ENCODE measurements around the gene TPGS2.
"Not testable (repeated sequence)": the region's sequence is repeated elsewhere in the genome, so short reads cannot be mapped to it uniquely, and the experiment has no call there.

The TPGS2 gene, protein sequence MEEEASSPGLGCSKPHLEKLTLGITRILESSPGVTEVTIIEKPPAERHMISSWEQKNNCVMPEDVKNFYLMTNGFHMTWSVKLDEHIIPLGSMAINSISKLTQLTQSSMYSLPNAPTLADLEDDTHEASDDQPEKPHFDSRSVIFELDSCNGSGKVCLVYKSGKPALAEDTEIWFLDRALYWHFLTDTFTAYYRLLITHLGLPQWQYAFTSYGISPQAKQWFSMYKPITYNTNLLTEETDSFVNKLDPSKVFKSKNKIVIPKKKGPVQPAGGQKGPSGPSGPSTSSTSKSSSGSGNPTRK

DNA sequence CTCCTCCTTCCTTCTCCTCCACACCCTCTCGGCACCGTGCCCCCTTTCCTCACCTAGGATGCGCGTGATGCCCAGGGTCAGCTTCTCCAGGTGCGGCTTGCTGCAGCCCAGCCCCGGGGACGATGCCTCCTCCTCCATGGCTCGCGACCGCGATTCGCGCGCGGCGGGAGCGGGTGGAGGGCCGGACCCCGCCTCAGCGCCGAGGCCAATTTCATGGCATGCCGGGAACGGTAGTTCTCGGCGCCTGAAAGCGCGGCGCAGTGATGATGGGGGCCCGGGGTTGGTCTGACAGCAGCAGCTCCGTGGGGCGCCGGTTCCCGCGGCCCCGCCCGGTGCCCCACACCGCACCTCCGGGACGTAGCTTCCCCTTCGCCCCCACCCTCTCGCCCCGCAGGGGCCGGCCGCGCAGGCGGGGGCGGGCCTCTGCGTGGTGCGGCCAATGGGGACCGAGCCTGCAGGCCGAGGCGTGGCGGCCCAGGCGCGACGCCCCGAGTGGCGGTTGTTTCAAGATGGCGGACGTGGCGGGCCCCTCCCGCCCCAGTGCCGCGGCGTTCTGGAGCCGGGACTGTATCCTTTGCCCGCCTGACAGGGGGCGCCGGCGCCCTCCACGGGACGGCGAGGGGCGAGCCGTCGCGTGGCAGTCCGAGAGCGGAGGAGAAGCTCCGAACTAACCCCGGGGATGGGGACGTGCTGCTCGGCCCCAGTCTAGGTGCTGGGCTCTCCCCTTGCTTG lies at the start of gene TPGS2, which contains the start of gene KIAA1328:
Gene TPGS2, minus strand, starts transcription at position 373 of the 732 bp plus-strand sequence. Its CDS starts 235 bp downstream, at position 138.
Gene KIAA1328, plus strand, starts transcription at position 498 of the 732 bp plus-strand sequence. Its CDS starts 12 bp downstream, at position 510.
- peak; percentile 99 for DNase-seq (ENCODE audit: low spot score)

- not testable (repeated sequence) for DNase-seq (ENCODE audit: low spot score)
Measured at GRCh38 chr18:36873826-36874225, 45.0 kb upstream of the TPGS2 start.

- no peak for DNase-seq (ENCODE audit: low spot score)
Measured at GRCh38 chr18:36872329-36872728, 43.5 kb upstream of the TPGS2 start.

GRCh38 chr18:36871801-36872200 lies 43.0 kb upstream of the TPGS2 start:
- no peak for DNase-seq (ENCODE audit: low spot score)

- DNase-seq (ENCODE audit: low spot score) = no peak
Measured at GRCh38 chr18:36867056-36867455, 38.3 kb upstream of the TPGS2 start.

DNA sequence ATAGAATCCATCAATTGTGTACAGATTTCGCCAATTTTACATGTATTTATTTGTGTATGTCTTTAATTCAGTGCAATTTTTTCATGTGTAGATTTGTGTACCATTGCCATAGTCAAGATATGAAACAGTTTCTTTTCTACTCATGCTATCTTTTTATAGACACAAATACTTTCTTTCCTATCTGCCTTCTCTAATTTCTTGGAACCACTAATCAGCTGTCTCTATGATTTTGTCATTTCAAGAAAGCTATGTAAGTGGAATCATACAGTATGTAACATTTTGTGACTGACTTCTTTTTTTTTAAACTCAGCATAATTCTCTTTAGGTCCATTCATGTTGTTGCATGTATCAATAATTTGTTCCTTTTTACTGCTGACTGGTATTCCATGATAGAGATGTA lies 33.4 kb upstream of the TPGS2 start:
- DNase-seq (ENCODE audit: low spot score) = no peak

DNA sequence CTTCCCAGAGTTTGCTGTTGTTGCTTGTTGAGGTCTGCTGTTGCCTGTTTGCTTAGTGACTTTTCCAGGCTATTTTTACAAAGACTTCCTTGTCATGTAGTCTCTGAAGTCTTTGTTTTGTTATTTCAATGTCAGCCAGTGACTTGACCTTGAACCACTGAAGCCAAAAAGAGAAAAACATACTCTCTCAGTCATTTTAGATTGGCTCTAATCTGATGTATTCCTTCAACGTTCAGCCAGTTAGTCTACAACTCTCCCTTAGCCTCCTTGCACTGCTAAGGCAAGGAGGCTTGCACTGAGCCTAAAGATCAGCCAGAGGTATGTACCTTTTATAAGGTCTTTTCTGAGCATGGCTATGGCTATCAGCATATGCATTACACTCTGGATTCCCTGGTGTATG lies 28.0 kb upstream of the TPGS2 start:
- DNase-seq (ENCODE audit: low spot score) = no peak

DNA sequence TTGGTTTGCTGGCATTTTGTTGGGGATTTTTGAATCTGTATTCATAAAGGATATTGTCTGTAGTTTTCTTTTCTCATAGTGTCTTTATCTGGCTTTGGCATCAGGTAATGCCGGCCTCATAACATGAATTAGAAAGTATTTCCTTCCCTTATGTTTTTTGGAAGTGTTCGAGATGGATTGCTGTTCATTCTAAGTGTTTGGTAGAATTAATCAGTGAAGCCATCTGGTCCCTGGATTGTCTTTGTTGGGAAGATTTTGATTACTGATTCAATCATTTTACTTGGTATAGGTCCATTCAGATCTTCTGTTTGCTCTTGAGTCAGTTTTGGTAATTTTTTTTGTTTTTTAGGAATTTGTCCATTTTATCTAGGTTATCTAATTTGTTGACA lies 22.4 kb upstream of the TPGS2 start:
- DNase-seq (ENCODE audit: low spot score) = no peak

DNA sequence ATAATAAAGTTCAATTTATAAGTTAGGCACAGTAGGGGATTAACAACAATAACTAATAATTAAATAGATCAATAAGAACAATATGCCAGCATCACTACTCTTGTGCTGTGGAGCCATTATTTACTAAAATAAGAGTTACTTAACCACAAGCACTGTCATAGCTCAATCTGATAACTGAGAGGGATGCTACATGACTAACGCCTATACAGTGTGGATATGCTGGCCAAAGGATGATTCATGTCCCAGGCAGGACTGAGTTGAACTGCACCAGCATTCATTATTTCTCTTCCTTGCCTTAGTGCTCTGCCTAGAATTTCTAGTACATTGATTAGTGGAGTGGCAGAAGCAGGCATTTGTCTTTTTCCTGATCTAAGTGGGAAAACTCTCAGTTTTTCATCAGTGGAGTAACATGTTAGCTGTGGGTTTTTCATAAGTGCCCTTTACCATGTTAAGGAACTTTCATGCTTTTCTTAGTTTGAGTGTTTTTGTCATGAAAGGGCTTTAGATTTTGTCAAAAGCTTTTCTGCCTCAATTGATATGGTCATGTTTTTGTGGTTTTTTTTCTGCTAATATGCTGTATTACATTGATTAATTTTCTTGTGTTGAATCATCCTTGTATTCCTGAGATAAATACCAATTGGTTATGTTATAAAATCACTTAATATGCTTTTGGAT lies 21.9 kb upstream of the TPGS2 start:
- no peak for DNase-seq (ENCODE audit: low spot score)

DNA sequence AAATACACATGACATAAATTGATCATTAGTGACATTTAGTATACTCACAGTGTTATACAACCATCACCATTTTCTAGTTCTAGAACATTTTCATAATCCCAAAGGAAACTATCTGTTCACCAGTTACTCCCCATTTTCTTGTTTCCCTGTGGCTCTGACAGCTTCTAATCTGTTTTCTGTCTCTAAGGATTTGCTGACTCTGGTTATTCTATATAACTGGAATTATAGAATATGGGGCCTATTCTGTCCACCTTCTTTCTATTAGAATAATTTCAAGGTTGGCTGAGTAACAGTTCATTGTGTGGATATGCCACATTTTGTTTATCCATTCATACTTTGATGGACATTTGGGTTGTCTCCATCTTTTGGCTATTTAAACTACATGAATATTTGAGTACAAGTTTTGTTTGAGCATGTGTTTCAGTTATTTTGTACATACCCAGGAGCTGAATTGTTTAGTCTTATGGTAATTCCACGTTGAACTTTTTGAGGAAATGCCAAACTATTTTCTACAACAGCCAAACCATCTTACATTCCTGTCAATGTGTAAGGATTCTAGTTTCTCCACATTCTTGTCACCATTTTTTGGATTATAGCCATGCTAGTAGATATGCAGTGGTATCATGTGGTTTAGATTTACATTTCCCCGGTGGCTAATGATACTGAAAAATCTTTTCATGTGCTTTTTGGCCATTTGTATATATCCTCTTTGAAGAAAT lies 20.6 kb upstream of the TPGS2 start:
- no peak for DNase-seq (ENCODE audit: low spot score)

DNA sequence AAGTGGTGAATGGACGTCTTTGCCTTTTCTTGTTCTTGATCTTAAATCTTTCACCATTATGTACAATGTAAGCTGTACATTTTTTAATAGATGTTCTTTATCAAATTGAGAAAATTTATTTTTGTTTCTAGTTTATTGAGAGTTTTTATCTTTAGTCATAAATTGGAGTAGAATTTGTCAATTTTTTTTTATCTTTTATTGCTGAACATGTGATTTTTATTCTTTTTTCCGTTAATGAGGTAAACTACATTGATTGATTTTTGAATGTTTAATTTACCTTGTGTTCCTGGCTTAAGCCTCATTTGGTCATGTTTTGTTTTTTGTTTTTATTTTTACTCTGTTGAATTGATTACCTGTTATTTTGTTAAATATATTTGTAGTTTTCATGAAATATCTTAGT lies 19.8 kb upstream of the TPGS2 start:
- DNase-seq (ENCODE audit: low spot score) = no peak

DNA sequence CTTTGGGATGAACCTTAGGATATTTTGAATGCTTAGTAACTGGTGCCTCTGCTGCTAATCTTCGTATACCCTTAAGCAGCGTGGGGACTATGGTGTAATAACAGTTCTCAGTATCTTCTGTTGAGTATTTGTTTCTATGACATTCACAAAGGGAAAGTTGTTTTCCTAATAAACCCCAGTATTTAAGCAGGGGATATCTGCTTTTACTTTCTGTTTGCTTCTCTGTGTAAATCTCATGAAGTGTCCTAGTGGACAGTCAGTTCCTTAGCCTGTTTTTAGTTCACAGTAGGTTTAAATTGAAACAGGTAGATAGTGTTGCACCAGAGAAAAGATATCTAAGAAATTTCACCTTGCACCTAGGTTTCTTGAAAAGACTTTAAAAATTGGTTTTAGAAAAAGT lies 15.0 kb upstream of the TPGS2 start:
- DNase-seq (ENCODE audit: low spot score) = no peak

GRCh38 chr18:36843199-36843598 lies 14.4 kb upstream of the TPGS2 start:
- DNase-seq (ENCODE audit: low spot score) = no peak

DNA sequence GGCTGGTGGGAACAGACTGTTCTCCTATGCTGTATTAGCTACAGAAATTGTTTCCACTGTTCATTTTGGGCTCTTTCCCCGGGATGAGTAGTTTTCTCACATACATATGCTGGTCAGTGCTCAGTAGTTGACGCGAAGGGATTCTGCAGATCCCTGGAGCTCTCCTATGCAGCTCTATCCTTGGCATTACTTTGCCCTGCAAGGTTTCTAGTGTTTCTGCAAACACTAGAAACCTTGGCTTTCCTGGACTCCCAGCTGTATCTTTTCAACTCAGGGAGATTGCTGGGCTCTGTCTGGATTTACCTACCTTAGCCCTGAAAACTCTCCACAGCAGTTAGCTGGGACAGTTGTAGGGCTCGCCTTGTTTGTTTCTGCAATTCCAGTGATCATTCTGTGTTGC lies 11.0 kb upstream of the TPGS2 start:
- DNase-seq (ENCODE audit: low spot score) = no peak

DNA sequence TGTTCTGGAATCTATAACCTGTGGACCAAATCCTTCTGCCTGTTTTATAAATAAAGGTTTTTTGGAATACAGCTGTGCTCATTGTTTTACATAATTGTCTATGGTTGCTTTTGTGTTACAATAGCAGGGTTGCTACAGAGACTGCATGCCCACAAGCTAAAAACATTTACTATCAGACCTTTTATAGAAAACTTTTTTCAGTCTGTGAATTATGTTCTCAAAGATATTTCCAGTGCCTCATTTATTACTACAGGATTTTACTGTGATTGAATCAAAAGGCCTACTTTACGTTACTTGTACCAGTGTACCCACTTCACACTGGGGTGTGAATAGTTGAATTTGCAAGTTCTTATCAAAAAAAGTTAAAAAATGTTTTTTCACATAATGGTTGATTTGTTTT lies 7.1 kb upstream of the TPGS2 start:
- DNase-seq (ENCODE audit: low spot score) = no peak

DNA sequence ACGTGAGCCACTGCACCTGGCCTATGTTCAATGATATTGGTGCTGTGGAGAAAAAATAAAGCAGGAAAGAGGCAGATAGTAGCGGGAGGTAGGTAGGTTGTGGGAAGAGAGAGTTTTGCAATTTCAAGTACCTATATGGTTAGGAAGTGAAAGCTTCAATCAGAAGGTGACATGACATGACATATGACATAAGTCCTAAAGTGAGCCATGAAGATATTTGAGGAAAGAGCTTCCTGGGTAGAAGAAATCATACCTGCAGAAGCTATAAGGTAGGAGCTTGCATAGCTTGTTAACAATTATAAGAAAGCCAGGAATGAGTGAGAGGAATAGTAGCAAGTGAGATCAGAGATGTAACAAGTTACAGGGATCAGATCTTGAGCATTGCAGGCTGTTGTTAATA lies 4.3 kb upstream of the TPGS2 start:
- DNase-seq (ENCODE audit: low spot score) = no peak

DNA sequence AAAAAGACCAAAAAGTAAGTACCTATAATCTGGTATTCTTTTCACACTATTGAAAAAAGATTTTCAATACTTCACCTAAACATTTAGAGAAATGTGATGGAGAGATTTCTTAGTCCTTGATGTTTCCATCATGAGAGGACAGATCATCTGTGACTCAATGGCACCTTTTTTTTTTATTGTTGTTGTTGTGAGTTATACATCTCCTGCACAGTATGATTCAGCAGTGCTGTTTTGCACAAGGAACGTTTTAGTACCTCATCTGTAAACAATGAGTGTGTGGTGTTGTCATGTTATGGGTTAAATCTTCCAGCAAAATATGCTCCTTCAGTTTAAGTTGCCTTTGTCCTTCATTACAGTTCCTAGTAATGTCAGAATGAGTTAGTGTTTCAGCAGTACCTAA lies 2.3 kb upstream of the TPGS2 start:
- no peak for DNase-seq (ENCODE audit: low spot score)

- DNase-seq (ENCODE audit: low spot score) = no peak
Measured at GRCh38 chr18:36830158-36830495, 1.3 kb upstream of the TPGS2 start.

GRCh38 chr18:36829362-36830157 lies 758 bp upstream of the TPGS2 start:
- DNase-seq (ENCODE audit: low spot score) = peak; percentile 40

DNA sequence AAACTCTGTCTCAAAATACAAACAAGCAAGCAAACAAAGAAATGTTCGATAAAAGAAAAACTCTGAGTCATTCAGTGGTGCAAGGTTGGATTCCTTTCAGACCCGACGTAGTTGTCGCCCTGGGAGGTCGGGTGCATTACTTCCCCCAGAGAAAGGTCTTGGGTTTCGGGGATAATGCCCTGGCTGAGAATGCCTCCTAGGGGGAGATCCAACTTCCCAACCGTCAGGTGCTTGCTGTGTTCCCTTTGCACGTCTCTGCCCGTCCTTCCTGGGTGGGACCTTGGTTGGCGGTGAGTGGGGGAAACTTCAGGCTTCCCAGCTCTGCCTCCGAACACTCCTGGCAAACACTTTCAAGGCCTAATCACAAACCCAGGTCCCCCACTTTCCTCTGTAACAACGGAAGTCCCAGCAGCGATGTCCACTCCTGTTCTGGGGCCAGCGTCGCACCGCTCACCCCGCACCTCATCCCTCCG lies 609 bp downstream of the TPGS2 start:
- DNase-seq (ENCODE audit: low spot score) = peak; percentile 73

DNA sequence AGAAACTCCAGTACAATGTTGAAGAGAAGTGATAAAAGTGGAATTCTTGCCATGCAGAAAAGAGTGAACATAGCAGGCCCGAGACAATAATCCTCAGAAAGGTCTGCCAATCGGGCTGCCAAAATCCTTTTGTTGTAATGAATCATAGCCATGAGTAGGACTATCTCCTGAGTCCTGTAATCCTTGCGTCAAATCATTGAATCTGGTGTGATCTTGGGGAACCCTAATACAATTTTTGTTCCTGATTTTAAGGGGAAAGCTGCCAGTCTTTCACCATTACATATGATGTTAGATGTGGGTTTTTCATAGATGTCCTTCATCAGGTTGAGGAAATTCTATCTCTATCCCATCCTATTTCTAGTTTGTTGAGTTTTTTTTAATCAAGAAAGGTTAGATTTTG lies 2.2 kb downstream of the TPGS2 start:
- no peak for DNase-seq (ENCODE audit: low spot score)

DNA sequence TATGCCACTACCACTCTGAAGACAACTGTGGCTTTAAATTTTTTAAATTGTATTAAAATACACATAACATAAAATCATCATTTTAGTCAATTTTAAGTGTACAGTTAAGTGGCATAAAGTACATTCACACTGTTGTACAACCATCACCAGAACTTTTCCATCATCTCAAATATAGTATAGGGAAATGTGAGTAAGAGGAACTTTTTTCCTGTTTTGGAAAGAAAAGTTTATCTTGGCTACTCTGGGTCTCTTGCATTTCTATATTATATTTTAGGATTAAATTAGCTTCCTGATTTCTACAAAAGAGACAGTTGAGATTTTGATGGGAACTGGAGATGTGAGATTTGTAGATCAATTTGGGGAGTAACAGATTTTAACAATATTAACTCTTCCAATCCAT lies 3.3 kb downstream of the TPGS2 start:
- DNase-seq (ENCODE audit: low spot score) = no peak
